ENCODE data around the gene APOBEC3B.
"Not testable (repeated sequence)": the region's sequence is repeated elsewhere in the genome, so short reads cannot be mapped to it uniquely, and the experiment has no call there.

The APOBEC3B gene

DNA sequence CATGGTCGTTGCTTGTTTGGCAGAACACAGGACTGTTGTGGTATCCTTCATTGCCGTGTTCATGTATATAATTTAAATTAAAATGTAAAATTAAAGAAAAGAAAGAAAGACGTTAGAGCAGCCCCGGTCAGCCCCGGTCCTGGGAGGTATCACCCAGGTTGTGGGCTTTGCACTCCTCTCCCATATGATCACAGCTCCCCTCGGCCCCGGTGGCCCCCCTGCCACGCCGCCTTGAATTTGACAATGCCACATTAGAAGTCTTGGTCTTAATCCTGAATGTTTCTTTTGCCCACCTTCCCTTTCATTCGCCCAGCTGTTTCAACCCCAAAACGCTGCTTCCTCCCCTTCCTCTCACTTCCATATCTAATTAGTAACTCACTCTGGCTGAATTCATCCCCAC lies 13.3 kb upstream of the APOBEC3B start:
- no peak for DNase-seq

DNA sequence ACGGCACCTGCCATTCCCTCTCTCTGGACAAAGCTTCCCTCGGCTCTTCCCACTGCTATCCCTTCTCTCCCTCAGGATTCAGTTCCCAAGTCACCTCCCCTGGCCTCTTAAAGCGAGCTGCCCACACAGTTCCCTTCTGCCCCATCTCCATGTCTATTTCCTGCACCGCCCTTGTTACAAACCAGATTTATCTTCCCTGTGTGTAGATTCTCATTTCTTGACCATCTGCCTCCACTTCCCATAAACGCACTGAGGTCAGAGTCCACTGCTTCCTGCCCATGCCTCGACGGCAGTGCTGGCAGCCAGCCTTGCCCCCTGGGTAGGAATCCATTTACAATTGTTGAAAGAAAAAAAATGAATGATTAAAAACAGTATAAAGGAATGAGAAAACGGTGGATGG lies 11.6 kb upstream of the APOBEC3B start:
- DNase-seq, result no peak

DNA sequence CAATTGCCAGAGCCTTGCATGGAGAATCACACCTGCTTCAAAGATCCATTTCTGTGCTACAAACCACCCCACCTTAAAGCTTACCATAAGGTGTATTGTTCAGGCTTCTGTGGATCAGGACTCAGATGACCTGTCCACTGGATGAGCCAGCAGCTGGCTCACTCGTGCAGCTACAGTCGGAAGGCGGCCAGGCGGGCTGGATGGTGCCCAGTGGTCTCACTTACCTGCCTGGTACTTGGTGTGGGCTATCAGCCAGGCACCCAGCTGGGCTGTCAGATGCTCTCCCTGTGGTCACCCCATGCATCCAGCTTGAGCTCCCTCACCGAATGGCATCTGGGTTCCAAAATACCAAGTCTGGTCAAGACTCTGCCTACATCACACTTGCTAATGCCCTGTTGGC lies 10.9 kb upstream of the APOBEC3B start:
- no peak for DNase-seq

GRCh38 chr22:38971791-38972190 lies 10.4 kb upstream of the APOBEC3B start:
- no peak for DNase-seq

DNA sequence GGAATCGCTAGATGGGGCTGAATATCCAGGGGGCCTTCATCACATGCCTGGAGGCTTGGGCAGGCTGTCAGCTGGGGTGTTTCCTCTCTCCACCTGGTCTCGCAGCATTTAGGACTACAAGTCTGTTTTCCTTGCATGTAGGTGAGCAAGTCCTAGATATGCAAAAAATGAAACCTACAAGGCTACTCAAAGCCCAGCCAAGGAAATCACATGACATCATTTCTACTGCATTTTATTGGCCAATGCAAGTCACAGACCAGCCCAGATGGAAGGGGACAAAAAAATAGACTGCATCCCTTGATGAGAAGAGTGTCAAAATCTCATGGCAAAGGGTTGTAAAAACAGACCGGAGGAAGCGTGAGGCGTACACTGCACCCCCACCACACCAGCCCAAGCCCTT lies 9.6 kb upstream of the APOBEC3B start:
- DNase-seq, result no peak

GRCh38 chr22:38973289-38974169 lies 8.6 kb upstream of the APOBEC3B start:
- DNase-seq, result no peak

DNA sequence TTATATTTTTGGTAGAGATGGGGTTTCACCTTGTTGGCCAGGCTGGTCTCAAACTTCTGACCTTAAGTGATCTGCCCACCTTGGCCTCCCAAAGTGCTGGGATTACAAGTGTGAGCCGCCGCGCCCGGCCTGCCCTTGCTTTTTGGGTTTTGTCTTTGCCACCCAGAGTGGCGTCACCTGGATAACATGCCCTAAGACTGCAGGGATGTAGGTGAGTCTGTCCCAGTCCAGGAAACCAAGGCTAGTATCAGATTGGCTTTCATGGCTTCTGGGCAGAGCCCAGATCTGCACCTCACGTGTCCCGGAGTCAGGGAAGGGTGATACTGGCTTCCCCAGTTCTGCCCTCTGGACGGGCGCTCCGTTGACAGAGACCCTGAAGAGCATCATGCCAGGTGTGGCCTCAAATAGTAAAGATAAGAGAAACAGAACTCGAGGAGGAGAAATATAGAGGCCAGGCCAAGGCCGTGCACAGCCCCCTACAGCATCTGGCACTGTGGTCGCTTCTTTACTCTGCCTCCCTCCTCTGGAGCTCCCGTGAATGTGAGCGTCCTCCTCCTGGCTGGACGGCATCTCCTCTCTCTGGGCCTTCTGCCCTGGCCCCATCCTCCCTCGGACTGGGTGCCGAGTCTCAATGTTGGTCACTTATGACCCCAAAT lies 7.8 kb upstream of the APOBEC3B start:
- DNase-seq, result no peak

GRCh38 chr22:38974826-38975175 lies 7.3 kb upstream of the APOBEC3B start:
- no peak for DNase-seq

GRCh38 chr22:38977289-38977688 lies 4.9 kb upstream of the APOBEC3B start:
- not testable (repeated sequence) for DNase-seq

GRCh38 chr22:38980587-38980986 lies 1.6 kb upstream of the APOBEC3B start:
- not testable (repeated sequence) for DNase-seq

DNA sequence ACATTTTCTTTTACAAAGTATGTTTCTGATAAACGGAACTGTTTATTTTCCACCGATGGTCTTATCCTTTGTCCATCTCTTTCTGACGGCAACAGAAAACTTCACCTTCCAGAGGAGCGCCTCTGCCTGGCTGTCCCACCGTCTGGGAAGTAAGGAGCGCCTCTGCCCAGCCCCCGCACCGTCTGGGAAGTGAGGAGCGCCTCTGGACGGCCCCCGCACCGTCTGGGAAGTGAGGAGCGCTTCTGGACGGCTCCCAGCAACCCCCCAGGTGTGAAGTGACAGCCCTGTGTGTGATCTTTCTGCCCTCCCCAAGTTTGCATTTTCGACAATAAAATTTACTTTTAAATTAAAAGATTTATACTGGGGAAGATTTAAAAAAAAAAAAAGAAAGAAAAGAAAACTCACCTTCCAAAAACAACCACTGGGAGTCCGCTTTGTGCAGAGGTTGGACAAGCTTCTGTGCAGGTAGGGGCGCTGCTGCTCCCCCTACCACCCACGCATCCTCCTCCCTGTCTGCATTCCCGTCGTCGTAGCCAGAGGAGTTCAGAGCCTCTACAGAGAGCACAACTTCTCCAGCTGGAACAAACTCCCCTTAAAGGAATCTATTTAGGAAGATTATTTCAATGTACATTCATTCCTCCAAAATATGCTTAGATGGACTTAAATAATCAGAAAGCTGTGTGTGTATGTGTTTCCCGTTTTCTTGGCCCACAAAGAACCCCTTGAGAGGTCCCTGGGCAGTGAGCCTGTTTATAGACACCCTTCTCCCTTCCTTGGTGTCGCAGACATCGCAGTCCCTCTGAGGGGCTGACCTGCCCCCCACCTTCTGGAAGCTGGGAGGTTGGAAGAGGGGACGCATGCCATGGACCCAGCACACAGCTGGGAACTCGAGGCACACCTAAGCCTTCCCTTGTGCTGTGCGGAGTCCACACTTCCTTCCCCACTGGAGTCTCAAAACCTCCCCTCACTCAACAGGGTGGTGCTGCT lies 849 bp upstream of the APOBEC3B start:
- no peak for DNase-seq

GRCh38 chr22:38984224-38984623 lies 2.1 kb downstream of the APOBEC3B start:
- DNase-seq, result no peak

GRCh38 chr22:38984784-38985757 lies 2.9 kb downstream of the APOBEC3B start:
- peak; percentile 23 for DNase-seq

GRCh38 chr22:38986629-38987028 lies 4.5 kb downstream of the APOBEC3B start:
- DNase-seq, result no peak

- no peak for DNase-seq
Measured at GRCh38 chr22:38987171-38987895, 5.2 kb downstream of the APOBEC3B start.

GRCh38 chr22:38989466-38989865 lies 7.3 kb downstream of the APOBEC3B start:
- DNase-seq, result no peak

DNA sequence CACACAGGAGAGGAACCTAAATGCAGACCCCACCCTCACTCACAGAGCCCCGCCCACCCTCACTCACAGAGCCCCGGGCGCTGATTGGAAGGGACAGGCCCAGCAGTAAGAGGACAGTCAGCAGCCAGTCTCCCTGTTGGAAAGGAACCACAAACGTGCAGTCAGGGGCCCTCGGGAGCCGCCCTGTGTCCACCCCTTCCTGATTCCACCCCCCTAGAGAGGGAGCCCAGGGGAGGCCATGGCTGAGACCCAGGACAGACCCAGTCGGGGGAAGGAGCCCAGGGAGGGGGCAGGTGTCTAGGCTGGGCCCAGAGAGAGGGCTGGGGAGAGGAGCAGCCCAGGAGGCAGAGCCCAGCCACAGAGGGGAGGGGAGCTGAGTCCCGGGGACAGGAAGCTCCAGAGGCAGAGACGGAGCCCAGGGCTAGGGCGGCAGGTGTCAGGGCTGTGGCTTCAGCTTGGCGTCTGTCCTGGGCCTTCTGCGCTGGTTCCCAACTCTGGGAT lies 10.8 kb downstream of the APOBEC3B start:
- peak; percentile 15 for DNase-seq

DNA sequence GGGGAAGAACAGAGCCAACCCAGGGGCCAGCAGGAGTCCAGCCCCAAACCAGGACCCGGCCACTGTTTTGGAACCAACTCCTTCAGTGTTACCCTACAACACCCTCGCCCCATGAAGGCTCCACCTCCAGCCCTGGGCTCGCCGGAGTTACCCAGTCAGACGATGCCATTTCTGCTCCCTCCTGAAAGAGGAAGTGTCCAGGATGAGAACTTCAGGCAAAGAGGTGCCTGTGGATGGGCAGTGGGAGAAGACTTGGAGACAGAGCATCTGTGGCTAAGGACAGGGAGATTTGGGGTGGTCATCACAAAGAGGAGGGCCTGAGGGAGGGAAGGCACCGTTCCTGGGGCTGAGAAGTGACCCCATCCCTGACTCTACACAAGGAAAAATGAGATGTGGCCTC lies 14.0 kb downstream of the APOBEC3B start:
- no peak for DNase-seq

- DNase-seq, result no peak
Measured at GRCh38 chr22:38997518-38997917, 15.4 kb downstream of the APOBEC3B start.

GRCh38 chr22:39003165-39003638 lies 21.1 kb downstream of the APOBEC3B start:
- DNase-seq, result no peak

DNA sequence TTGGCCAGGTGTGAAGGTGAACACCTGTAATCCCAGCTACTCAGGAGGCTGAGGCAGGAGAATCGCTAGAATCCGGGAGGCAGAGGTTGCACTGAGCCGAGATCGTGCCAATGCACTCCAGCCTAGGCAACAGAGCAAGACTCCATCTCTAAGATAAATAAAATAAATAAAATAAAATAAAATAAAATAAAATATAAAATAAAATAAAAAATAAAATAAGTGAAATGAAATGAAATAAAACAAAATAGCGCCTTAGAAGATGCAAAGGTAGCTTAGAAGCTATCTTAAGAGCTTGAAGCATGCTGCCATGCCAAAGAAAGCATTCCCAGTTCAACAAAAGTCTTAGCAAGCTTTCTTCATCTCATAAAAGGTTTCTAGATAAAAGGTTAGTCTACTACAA lies 25.0 kb downstream of the APOBEC3B start:
- DNase-seq, result no peak

Data from NCI-H1105 (cell line).